GM23338 (cell line): ENCODE results near the gene PKNOX2.

Experiments
- CREB1 ChIP-seq: fragments of 250-450 bp; sonication (Bioruptor Pico); IDR thresholded peaks from 2 replicates; pipeline ENCODE4 v1.5.0; 2020; ENCODE audit warnings: low read depth, mild to moderate bottlenecking, moderate library complexity
- CTCF ChIP-seq, 2 experiments: fragments of 200-600 bp in 1 of 2; sonication (generic) in 1 of 2; conservative IDR thresholded peaks; 2 replicates each; pipeline versions ENCODE4 v1.5.1 to v1.6.1; 2016 to 2017; ENCODE audit warnings: antibody characterized with exemption in 2 of 2, low read depth in 2 of 2, mild to moderate bottlenecking in 2 of 2, moderate library complexity in 1 of 2
- EZH2 ChIP-seq: fragments of 200-600 bp; sonication (generic); IDR thresholded peaks from one replicate; pipeline ENCODE4 v1.8.0; 2017; ENCODE audit warnings: antibody characterized with exemption, mild to moderate bottlenecking, low read depth; ENCODE audit not compliant: unreplicated experiment
- POLR2AphosphoS5 ChIP-seq: IDR thresholded peaks from 2 replicates; pipeline ENCODE4 v1.6.1; 2016; ENCODE audit warnings: antibody characterized with exemption, low read depth

DNA sequence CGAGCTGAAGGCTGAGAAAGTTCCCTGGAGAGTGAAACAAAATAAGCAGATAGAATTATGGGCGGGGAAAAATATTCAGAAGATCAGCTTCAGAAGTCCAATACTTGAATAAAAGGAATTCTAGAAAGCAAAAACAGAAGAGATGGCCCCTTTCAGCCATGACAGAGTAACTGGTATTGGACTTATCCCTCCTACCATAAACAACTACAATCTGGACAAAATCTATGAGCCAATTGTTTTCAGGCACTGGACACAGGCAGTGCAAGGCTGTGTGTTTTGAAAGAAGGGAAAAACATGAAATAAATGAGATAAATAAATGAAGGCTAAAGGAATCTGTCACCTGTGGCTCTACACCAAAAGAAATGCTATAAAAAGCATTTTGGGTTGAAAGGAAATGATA, 305.8 kb downstream of the PKNOX2 start:
- TF ChIP-seq EZH2, result no peak
- no peak for TF ChIP-seq CREB1 (CRISPR knock-in tag)
- no peak for TF ChIP-seq CTCF (conservative IDR thresholded peaks at IDR 0.05; ENCODE audit: low read depth in 2 of 2)
- TF ChIP-seq POLR2AphosphoS5, result no peak
